ENCODE measurements around the gene TM7SF3.

DNA sequence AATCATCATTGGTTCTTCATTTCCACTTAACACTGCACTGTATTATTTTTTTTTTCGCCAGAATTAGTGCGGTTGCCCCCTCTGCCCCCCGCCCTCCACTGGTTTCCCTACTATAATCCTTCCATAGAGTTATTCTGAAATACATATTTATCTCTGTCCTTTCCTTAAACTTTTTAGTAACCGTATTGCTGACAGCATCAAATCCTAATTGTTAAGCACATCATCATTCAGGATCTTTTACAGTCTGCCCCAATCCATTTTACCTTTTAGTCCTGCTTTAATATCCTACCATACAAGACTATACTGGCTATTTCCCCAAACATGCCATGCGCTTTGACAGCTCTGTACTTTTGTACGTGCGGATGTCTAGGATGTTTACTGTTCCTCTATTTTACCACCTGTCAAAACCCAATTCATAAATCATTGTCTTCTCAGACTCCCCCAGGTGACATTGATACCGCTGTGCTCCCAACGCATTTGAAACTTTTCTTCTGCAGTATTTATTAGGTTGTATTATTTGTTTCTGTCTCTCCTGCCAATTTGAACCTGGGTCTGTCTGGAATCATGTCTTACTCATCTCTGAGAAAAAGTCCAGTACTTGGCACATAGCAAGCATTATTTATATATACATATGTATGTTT is 74.9 kb downstream of the TM7SF3 start:
- TF ChIP-seq, protein P1, sequence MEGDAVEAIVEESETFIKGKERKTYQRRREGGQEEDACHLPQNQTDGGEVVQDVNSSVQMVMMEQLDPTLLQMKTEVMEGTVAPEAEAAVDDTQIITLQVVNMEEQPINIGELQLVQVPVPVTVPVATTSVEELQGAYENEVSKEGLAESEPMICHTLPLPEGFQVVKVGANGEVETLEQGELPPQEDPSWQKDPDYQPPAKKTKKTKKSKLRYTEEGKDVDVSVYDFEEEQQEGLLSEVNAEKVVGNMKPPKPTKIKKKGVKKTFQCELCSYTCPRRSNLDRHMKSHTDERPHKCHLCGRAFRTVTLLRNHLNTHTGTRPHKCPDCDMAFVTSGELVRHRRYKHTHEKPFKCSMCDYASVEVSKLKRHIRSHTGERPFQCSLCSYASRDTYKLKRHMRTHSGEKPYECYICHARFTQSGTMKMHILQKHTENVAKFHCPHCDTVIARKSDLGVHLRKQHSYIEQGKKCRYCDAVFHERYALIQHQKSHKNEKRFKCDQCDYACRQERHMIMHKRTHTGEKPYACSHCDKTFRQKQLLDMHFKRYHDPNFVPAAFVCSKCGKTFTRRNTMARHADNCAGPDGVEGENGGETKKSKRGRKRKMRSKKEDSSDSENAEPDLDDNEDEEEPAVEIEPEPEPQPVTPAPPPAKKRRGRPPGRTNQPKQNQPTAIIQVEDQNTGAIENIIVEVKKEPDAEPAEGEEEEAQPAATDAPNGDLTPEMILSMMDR (conservative IDR thresholded peaks at IDR 0.05; ENCODE audit: low read depth, low read length), result no peak
- no peak for TF ChIP-seq EZH2phosphoT487 (IDR thresholded peaks at IDR 0.05; ENCODE audit: borderline replicate concordance, low read length)
